T follicular helper cell (primary cell): Measurements from ENCODE around the gene MYBPC1.
"Not testable (repeated sequence)": the region's sequence is repeated elsewhere in the genome, so short reads cannot be mapped to it uniquely, and the experiment has no call there.

ENCODE experiments used
- DNase-seq: peaks from one replicate; pipeline ENCODE4 v3.0.0-alpha.2; 2020; ENCODE audit warnings: low read depth
- total RNA-seq, 2 experiments: gene quantifications; one replicate each; lab custom pipeline; 2026; lab: John Stamatoyannopoulos, UW

The MYBPC1 gene, protein sequence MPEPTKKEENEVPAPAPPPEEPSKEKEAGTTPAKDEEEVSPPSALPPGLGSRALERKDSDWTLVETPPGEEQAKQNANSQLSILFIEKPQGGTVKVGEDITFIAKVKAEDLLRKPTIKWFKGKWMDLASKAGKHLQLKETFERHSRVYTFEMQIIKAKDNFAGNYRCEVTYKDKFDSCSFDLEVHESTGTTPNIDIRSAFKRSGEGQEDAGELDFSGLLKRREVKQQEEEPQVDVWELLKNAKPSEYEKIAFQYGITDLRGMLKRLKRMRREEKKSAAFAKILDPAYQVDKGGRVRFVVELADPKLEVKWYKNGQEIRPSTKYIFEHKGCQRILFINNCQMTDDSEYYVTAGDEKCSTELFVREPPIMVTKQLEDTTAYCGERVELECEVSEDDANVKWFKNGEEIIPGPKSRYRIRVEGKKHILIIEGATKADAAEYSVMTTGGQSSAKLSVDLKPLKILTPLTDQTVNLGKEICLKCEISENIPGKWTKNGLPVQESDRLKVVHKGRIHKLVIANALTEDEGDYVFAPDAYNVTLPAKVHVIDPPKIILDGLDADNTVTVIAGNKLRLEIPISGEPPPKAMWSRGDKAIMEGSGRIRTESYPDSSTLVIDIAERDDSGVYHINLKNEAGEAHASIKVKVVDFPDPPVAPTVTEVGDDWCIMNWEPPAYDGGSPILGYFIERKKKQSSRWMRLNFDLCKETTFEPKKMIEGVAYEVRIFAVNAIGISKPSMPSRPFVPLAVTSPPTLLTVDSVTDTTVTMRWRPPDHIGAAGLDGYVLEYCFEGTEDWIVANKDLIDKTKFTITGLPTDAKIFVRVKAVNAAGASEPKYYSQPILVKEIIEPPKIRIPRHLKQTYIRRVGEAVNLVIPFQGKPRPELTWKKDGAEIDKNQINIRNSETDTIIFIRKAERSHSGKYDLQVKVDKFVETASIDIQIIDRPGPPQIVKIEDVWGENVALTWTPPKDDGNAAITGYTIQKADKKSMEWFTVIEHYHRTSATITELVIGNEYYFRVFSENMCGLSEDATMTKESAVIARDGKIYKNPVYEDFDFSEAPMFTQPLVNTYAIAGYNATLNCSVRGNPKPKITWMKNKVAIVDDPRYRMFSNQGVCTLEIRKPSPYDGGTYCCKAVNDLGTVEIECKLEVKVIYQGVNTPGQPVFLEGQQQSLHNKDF
- total RNA-seq: 0 to 0.06 reads per million in 2 experiments

DNA sequence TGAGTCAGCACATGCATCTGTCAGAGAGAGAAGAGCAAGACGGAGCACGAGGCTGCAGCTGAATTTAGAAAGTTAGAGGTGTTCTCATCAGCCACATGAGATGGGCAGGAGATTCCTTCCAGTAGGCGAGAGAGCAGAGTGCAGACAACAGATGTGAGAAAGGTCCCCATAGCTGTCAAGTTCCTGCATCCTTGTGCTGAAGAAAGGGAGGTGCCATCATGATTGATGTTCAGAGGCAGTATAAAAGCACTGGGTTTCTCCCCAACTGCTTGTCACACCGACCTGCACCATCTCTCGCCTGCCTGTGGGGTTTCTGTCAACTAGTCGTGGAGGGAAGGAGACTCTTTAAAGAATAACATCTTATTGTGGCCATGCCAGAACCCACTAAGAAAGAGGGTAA lies at the start of gene MYBPC1:
MYBPC1 (plus strand) TSS at position 272 of the 400 bp plus-strand sequence; CDS start at position 372, 100 bp downstream.
- no peak for DNase-seq

DNA sequence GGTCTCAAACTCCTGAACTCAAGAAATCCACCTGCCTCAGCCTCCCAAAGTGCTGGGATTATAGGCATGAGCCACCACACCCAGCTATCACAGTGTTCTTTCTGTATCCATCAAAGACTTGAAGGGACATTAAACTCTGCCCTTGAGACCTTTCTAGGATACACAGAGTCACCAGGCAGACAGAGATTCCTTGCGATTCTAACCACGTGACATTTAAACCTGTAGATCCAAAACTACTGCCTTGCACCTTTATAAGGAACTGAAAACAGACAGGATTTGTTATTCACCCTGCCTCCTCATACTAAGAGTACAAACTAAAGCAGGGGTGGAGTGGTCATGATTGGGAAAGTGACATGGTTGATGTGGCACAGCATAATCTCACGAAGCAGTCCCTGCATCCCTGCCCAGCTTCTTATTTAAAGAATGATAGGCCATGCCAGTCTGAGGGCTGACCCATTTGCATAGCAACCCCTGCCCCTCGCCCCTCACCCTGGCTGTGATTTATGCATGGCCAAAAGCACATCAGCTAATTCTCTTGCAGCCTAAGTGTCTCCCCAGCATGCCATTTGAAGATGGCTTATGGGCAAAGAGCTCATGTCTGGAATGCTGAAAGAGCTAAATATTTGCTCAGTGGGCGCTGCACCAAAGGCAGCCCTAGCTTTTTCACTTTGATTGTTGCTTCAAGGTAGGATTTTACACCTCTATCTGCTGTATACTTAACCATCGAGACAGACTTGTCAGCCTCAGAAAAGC lies 43.2 kb upstream of the MYBPC1 start:
- DNase-seq: no peak

DNA sequence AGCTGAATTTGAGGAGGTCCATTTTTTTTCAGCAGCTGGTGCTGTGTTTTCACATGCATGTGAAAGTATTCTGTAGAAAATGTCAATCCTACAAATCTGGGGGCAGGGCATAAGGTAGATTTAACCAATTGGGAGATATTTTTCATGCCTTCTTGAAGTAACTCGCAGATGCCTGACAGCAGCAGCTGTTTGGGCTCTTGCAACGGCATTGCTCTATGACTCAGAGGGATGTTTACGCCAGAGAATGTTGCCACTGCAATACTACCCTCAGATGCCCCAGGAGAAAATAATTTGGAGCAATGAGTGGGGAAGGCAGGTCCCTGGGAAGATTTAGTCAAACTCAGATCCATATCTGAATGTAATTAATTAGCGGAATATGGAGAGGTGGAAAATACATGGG lies 42.5 kb upstream of the MYBPC1 start:
- DNase-seq: no peak

DNA sequence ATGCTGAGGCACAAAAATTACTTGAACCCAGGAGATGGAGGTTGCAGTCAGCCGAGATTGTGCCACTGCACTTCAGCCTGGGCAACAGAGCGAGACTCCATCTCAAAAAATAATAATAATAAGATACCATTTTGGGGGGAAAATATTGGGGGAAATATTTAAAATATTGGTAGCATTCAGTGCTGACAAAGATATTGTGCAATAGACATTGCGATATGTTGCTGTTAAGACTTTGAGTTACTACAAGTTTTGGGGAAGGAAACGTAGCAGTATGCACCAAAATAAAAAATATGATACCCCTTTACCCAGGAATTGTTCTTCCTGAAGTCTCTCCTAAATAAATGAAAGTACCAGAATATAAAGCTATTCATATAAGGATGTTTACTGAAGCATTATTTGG lies 37.7 kb upstream of the MYBPC1 start:
- DNase-seq: no peak

DNA sequence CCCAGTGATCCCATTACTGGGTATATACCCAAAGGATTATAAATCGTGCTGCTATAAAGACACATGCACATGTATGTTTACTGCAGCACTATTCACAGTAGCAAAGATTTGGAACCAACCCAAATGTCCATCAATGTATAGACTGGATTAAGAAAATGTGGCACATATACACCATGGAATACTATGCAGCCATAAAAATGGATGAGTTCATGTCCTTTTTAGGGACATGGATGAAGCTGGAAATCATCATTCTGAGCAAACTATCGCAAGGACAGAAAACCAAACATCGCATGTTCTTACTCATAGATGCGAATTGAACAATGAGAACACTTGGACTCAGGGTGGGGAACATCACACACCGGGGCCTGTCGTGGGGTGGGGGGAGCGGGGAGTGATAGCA lies 36.0 kb upstream of the MYBPC1 start:
- DNase-seq: not testable (repeated sequence)

DNA sequence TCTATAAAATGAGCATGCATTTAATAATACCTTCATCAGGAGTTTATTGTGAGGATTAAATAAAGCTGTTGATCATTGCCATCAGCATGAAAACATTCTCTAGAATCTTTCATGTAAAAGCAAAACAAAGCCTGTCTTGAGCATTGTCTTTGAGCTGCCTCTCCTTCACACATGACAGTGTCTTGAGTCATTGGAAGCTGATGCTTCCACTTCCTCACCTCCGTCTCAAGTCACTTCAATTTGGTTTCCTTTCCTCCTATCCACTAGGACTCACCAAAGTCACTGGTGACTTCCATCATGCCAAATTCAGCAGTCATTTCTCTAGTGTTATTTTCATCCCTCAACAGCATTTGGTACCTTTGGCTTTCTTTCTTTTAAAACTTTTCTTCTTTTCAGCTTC lies 31.6 kb upstream of the MYBPC1 start:
- no peak for DNase-seq

DNA sequence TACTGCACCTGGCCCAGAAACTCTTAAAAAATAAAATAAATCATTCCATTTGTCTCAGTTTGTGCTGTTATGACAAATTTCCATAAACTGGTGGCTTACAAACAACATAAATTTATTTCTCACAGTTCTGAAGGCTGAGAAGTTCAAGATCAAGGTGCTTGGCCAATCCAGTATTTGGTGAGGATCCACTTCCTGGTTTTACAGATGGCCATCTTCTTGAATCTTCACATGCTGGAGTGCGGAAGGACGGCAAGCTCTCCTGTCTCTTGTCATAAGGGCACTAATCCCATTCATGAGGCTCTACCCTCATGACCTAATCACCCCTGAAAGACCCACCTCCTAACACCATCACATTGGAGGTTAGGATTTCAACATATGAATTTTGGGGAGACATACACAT lies 29.9 kb upstream of the MYBPC1 start:
- no peak for DNase-seq

DNA sequence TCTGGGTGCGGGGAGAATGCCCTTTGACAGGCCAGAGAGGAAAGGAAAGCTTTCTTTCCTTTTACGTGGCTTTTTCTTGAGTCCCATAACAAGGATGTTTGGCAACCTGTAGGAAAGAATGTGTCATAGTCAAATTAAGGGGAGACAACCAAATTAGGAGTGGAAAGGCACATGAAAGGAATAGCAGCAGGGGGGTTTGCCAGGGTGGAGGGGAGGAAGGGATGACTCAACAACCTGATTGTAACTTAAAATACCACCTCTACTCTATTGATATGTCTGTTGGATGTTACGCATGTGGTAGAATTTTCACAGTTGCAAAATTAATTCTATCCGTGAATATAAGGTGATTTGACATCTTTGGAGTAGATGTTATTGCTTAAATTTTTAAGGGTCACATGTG lies 28.5 kb upstream of the MYBPC1 start:
- DNase-seq: no peak

DNA sequence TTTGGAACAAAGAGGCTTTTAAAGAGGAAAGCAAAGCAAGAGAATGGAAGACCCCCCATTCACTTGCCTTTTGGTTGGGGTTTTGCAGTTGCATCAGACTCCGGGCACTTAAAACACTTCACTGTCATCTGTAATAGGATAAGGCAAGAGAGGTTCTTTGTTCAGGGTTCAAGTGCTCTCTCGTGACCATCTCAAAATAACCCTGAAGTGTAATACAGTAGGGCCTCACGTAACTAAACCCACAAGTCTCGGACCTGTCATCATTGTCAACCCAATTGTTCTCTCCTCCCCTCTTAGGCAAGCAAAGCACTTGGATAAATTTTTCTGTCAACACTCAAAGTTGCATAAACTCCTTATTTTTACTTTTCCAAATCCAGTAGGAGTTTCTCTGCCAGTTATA lies 26.9 kb upstream of the MYBPC1 start:
- no peak for DNase-seq

DNA sequence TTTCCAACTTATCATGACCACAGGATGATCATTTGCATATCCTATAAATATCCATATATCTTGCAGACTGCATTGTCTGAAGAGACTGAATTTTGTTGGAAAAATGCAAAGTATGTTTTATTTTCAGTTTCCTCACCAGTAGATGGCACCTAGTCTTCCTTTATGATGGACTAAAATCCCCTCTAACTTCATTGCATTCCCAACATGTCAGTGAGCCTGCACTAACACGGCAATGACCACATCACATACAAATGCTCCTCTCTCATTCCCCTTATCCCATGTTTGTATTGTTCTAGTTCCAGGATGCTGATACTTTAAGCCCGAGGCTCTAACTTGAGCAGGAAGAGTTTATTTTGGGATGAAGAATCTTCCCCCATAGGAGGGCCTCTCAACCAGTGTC lies 24.7 kb upstream of the MYBPC1 start:
- no peak for DNase-seq

DNA sequence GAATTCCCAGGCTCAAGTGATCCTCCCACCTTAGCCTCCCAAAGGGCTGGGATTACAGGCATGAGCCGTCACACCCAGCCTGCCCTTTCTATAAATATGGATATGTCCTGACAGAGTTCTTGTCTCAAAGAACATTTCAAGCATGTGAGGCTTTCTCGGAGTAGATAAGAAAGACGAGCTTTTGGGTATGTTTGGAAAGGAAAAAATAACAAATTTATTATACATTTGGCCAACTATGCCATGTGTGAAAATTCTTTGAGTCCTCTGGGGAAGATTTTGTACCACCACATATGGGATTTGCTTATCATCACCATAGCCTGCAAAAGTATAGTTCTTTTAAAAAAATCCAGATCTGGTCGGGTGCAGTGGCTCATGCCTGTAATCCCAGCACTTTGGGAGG lies 23.7 kb upstream of the MYBPC1 start:
- no peak for DNase-seq

DNA sequence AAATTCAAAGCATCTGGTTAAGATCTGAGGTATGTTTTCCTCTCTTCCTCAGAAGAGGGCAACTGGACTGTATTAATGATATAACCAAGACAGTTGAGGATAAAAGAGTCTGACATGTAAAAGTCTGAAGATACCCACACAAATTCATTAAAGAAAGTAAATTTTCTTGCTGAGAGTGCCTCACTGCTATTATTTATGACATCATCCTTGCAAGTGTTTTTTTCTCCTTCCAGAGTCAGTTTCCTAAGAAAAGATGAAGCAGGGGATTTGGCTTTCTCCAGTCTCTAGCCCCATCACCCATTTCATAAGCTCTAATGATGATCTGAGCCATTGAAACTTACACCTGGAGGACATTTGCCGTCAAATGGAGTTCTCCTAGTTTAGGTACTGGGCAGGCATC lies 21.0 kb upstream of the MYBPC1 start:
- DNase-seq: no peak

DNA sequence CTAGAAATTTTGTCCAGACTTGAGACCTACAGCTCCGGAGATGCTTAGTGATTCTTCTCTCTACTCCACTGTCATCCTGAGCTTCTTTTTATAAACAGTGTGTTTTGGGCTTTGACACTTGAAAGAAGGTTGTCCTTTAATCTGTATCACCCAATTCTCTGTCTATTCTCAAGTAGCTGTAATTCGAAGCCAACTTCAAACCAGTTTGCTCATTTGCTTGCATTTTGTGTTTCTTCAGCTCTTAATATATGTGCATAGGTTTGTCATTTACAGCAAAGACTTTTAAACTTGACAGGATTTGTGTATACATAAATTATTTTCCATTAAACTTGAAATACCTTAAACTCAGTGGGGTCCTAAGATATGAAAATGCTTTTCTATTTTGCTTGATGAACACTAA lies 16.4 kb upstream of the MYBPC1 start:
- DNase-seq: no peak

DNA sequence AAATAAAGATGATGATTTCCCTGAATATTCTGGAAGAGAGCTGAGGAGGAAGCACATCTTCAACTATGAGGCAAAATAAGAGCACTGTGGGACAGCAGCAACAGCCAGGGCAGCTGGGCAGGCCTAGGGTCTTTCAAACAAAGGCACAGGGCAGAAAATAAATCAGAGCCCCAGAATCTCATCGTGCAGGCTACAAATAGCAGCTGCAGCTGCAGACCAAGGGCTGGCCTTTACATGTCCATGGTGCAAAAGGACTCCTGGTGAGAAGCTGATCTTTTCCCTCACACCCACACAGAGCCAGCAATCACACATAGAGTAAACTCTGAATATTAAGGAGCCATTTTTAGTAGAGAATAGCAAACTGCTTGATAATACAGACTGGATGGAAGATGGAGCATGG lies 13.6 kb upstream of the MYBPC1 start:
- no peak for DNase-seq

DNA sequence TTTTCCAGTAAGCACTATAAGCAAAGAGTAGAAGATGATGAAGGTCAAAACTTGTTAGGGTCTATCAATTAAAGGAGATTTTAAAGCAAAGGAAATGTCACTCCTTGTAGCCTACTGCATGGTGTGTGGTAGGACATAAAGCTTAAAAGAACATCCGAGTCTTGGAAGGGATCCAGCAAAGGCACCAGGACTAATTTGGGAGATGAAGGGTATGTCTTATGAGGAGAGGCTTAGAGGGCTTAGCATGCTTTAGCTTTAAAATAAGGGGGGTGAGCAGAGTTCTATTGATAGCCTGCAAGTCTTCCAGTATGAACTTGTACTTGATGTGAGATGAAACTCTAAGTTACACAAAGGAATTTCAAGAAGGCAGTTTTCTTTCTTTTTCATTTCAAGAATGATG lies 11.8 kb upstream of the MYBPC1 start:
- DNase-seq: no peak

DNA sequence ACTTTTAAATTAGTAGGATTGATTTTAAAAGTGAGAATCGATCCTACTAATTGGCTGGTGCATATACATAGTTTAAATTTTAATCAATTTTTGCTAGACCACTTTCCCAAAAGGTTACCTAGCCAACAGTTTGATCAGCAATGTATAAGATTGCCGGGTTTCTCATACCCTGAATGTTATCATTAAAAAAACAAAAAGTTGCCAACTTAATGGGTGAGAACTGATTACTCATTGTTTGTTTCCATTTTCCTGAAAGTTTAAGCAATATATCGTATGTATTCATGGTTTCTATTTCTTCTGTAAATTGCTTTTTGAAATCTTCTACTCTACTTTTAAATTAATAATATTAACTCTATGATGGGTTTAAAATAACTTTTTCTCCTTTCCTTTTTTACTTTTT lies 4.4 kb upstream of the MYBPC1 start:
- no peak for DNase-seq

DNA sequence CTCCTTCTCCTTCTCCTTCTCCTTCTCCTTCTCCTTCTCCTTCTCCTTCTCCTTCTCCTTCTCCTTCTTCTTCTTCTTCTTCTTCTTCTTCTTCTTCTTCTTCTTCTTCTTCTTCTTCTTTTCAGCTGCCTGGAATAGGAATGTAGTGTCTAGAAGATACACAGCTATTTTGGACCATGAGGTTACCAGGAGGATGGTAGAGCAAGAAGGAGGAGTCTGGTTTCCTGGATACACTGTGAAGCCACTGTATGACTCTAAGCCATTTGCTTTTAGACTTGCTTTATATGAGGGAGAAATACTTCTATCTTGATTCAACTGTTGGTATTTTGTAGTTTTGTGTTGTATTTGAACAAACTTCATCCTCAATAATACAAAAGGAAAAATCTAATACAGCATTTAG lies 3.0 kb upstream of the MYBPC1 start:
- no peak for DNase-seq

DNA sequence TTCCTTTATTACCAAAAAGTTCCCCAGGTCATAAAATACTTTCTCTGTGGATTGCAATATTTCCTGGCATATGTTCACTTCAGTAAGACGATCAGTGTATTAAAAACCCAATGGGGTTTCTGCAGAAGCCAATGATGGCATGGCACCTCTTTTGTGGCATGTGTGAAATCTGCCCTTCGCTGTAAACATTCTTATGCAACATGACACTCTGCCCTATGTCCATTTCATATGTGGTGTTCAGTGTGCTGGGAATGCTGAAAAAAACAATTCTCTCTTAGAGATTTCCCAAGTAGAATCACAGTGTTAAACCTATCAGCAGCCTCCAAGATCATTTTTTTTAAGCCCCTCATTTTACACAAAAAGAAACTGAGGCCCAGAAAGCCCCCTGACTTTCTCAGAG lies 2.3 kb upstream of the MYBPC1 start:
- no peak for DNase-seq

DNA sequence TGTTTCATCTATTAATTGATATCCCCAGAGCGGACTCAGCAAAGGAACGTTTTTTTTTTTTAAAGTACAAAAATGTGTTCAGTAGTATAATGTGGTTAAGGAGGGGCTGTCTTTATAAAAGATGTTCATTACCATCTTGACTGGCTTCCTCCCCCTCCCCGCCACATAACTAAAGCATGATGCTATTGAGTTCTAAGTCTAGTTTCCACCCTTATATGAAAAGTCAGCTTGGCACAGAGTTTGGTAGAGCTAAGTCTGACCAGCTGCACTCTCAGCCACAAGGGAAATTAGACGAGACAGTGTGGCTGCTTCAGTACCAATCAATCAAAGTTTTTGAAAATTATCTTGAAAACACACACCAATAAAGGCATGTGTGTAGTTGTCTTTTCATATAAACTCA lies 1.9 kb upstream of the MYBPC1 start:
- DNase-seq: no peak

DNA sequence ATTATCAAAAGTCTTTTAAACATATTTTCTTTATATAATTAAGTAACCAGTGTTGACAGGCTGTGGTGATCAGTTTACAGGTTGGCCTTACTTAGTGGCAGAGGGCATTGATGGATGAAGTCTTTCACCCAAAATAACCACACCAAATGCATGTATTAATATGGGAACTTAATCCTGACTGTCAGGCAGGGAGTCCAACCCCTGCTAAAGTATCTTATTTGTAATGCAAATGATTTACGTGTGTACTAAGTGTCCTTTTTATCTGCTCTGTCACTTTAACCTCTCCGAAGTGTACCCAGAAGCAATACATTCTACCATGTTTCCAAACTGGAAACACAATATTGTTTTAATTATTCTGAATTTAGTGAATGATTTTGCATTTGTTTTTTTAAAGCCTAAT lies 1.4 kb downstream of the MYBPC1 start:
- no peak for DNase-seq

DNA sequence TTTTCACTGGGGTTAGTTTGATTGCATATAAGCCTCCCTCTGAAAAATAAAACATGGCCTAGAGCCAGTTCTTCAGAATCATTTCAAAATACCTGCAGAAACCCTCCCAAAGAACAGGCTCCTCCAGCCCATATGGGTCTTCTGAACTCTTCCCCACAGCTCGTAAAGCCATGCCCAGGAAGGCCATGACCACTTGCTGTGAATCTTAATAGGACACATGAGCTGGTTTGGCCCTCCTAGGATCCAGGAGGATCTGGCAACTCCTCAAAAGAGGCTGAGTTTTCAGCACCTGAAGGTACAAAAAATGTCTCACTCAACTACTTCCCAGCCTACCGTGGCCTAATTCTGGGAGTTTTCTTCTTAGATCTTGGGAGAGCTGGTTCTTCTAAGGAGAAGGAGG lies 2.4 kb downstream of the MYBPC1 start:
- no peak for DNase-seq

DNA sequence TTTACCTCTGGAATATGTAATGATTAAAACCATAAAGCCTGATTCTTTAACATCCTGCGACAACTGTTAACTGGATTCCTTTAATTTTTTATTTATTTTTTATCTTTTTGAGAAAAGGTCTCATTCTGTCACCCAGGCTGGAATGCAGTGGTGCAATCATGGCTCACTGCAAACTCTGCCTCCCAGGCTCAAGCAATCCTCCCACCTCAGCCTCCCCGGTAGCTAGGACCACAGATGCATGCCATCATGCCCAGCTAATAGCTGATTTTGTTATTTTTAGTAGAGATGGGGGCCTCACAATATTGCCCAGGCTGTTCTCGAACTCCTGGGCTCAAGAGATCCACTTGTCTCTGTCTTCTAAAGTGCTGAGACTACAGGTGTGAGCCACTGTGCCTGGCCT lies 3.7 kb downstream of the MYBPC1 start:
- DNase-seq: no peak
